Endometrium (tissue), 2 donors: ENCODE results near the gene RGMB.

Source experiments
- FAIRE-seq: peaks from 2 replicates; lab custom pipeline; 2012; peaks lifted over from hg19 to GRCh38; lab: Jason Lieb, UNC
- donor health status: control.
- donor health status: control.

The RGMB gene

DNA sequence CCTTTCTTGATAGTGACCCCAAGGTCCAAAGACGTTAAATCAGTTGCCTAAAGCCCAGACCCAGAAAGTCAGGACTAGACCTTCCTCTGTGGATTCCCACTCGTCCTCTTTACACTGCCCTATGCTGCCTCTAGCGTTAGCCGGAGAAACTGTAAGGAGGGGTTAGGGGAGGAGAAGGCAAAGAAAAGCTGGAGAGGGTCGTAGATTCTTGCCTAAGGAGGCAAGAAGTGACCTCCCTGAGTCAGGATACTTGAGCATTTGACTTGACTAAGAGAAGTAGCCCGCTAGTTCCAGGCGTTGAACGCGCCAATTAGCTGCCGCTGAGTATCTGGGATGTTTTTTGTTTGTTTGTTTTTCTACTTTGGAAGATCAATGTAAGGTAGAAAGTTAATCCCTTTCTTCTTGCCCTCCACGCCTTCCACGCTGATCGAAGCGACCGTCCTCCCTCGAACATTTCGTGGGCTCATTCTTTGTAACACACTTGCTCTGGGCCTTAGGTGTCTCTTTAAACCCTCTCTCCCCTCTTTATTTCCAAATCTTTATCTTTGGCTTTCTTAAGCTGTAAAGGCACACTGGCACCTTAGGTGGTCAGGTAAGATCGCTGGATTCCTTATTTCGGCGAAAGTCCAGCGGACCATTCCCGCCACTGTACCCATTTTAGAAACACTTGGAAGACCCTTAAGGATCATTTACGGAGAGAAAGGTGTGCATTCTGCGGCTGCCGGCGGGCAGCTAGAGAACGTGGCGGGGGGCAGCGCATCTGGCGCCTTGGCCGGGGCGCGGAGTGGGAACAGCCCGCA, 5.1 kb upstream of the RGMB start:
- no peak for FAIRE-seq

GRCh38 chr5:98768960-98769209, 4.6 kb upstream of the RGMB start:
- no peak for FAIRE-seq

- no peak for FAIRE-seq
Observed at GRCh38 chr5:98769210-98769958, 4.1 kb upstream of the RGMB start.

DNA sequence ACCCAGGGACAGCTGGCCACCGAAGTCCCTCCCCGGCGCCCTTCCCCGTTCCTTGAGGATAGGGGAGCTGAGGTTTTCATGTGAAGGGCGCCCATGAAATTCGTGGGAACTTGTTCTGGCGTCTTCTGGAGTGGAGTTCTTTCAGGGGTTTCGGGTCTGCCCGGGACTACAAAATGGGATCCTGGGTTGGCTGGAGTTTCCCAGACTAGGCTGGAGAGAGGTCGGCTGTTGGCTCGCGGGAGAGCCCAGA, 3.6 kb upstream of the RGMB start:
- FAIRE-seq = no peak

DNA sequence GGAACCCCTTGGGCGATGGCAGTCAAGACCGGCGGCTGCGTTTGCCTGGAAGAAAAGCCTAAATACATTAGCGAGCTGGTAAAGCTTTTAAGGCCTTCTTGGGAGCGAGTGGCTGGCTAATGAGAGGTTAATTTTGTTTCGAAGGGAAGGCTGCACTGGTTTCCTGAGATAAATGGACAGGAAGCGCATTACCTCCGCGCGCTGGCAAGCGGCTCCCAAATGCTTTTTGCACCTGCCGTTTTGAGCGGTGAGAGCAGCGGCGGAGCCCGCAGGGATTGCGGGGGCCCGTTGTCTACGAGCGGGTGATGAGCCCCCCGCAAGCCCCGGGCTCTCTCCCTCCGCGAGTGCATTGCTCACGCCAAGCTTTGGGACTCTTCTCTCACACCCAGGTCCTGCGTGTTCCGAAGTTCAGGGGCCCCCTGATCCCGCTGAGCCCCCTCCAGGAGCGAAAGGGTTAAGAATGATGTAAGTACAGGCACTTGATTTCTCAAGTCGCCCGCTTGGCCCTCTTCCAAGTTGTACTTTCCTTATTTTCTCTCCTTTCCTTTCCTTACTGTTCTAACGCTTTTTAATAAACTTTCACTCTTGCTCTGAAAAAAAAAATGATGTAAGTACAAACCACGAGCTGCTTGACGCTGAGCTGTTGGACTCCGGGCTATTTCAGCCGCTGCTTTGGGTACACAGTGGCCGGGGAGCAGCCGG, 3.1 kb upstream of the RGMB start:
- no peak for FAIRE-seq

DNA sequence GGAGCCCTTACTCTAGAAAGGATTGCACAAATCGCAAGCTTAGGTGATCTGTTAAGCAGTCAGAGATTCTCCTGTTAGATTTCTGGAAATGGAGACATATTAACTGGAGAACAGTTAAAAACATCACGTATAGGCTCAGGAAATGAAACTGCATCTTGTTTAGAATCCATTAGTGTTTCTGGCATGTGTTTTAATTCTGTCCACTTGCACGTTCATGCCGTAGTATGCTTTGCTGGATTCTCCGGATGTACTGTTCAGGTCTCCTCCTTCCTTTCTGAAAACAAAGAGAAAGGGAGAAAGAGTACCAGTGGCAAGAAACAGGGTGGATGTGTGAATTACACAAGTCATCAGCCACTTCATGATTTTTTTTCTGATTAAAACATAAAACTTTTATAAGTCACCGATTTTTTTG, 2.5 kb upstream of the RGMB start:
- FAIRE-seq = no peak

DNA sequence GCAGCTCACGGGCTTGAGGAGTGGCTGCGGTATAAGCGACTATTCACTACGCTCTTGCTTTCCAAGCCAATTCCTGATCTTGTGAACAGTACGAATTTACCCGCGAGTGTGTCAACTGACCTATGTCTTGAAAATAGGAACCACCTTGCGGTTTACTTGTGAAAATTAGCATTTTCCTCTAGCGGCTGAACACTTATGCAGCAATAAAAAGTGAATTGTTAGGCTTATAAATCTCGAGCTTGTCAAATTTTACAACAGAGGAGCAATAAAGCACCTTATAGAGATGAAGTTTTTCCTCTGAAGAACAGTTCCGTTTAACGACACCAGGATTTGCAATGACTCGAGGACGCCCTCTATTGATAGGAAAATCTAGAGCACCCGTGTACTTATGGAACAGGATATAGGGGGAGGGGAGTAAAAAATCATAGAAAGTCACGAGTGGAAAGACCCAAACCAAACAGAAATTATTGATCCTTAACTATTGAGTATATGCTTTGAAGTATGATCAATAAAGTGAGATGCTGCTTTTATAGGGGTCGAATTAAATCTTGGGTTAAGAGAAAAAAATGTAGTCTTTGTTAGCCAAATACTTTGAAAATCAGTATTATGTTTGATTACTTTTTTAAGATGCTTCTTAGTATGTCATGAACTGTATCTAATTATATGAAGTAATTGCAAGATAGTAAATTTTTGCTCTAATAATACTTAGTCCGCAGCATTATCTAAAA, 1.9 kb upstream of the RGMB start:
- peak; percentile 78 for FAIRE-seq

GRCh38 chr5:98772415-98773213, 849 bp upstream of the RGMB start:
- FAIRE-seq = no peak

GRCh38 chr5:98773214-98773463, 324 bp upstream of the RGMB start:
- FAIRE-seq = no peak

GRCh38 chr5:98774192-98775033, 950 bp downstream of the RGMB start:
- FAIRE-seq = no peak

- no peak for FAIRE-seq
Observed at GRCh38 chr5:98775246-98776065, 2.0 kb downstream of the RGMB start.

GRCh38 chr5:98776066-98776705, 2.7 kb downstream of the RGMB start:
- no peak for FAIRE-seq

DNA sequence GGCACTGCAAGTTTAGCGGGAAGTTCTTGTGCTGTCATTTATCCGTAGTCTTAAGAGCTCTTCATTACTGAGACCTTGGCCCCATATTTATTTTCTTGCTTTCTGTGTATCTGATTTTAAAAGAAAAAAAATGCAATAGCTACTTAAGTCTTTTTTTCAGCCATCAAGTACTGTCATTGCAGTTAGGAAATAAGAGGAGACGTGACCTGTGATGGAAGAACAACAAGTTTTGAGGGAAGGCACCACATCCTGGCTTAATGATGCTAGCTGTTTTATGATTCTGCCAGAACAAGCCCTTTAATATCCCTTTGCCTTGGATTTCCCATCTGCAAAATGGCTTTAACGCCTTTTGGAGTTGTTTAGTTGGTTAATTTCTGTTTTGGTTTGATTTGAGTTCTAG, 3.8 kb downstream of the RGMB start:
- FAIRE-seq = no peak

GRCh38 chr5:98779264-98779877, 5.9 kb downstream of the RGMB start:
- FAIRE-seq = no peak

DNA sequence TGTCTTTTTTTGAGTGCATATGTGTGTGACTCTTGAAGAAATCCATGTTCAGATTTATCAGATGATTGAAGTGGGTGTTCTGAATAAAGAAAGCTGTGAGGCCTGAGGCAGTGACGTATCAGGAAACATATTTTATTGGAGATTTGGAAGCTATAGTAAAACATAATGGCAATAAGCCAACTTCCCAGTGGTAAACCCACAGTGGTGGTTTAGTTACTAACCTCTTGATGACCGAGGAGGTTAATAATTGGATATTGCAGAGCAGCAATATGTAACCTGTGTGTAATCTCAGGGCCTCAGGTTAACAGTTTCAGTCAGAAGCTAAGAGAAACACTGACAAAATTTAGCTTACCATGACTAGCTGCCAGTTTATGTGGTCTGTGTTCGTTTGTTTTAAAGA, 6.9 kb downstream of the RGMB start:
- FAIRE-seq = no peak

DNA sequence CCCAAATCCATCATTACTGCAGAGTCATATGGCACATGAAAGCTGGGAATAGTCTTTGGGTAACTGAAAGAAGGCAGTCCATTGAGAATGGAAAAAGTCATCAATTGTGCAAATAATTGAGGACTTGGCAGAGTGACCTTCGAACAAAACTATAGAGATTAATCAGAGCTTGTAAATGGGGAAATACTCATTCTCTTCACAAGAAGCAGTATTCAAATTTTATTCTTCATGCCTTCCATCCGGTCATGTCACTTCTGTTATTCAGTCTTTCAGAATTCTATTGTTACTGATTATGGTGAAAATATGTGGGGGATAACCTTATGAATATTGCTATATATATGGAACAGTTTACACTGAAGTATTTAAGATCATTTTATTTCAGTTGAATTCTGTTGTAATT, 8.1 kb downstream of the RGMB start:
- FAIRE-seq = no peak

- no peak for FAIRE-seq
Observed at GRCh38 chr5:98781964-98782363, 8.5 kb downstream of the RGMB start.

- no peak for FAIRE-seq
Observed at GRCh38 chr5:98783051-98783649, 9.7 kb downstream of the RGMB start.

DNA sequence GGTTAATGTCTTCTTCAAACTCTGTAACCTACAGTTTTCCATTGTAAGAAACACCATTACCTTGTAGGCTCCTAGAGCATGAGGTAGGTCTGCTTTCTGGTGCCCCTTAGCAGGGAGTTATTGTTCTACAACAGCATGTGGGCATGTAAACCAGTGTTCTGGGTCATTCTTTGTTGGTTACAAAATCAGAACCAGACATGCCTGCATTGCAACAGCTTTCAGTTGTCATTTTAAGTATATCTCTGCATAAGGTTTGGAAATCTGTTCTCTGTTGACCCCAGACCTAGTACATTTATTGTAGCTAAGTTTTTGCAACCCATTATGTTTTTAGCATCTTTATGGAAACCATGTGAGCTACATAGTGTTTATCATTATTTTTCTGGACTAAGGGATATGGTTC, 10.9 kb downstream of the RGMB start:
- FAIRE-seq = no peak
